Measurements from ENCODE around the gene DNM1. TPM values are rescaled to one million over a fixed set of nuclear protein-coding genes. Genes with fewer than 3 reads are reported as not detected.

Gene DNM1
- total RNA-seq, 1 donor from 2014 or later: 30.1 TPM

GRCh38 chr9:128266868-128267590 lies 63.9 kb downstream of the DNM1 start:
- no peaks in the 10 kb centered on the region for H3K9me3 ChIP-seq (ENCODE audit: low read depth)
- H3F3A ChIP-seq (ENCODE audit: low read depth): no peaks in the 10 kb centered on the region
- no peak overlapping the region for H3K4me2 ChIP-seq
- no peaks in the 10 kb centered on the region for H4K20me1 ChIP-seq (ENCODE audit: low read depth)
- Mint-ChIP-seq H3K27ac (no peak overlapping the region), H3K27me3 (ENCODE audit: insufficient read depth, low read depth) (peaks cover 2% of the 10 kb centered on the region), H3K9me3 (no peaks in the 10 kb centered on the region), H3K4me1 (no peaks in the 10 kb centered on the region), H3K36me3 (peaks cover 21% of the 10 kb centered on the region), H3K4me3 (no peak overlapping the region)
- H3K4me1 ChIP-seq: no peaks in the 10 kb centered on the region
- H2AFZ ChIP-seq (replicated peaks): no peak overlapping the region
- H3K36me3 ChIP-seq: no peaks in the 10 kb centered on the region
- H3K9ac ChIP-seq: no peak overlapping the region
- no peaks in the 10 kb centered on the region for H3K27me3 ChIP-seq
- DNase-seq (ENCODE audit: low spot score): no peak
- no peak overlapping the region for H3K4me3 ChIP-seq
- TF ChIP-seq EZH2 (IDR thresholded peaks at IDR 0.05): no peak
- TF ChIP-seq, protein P1, sequence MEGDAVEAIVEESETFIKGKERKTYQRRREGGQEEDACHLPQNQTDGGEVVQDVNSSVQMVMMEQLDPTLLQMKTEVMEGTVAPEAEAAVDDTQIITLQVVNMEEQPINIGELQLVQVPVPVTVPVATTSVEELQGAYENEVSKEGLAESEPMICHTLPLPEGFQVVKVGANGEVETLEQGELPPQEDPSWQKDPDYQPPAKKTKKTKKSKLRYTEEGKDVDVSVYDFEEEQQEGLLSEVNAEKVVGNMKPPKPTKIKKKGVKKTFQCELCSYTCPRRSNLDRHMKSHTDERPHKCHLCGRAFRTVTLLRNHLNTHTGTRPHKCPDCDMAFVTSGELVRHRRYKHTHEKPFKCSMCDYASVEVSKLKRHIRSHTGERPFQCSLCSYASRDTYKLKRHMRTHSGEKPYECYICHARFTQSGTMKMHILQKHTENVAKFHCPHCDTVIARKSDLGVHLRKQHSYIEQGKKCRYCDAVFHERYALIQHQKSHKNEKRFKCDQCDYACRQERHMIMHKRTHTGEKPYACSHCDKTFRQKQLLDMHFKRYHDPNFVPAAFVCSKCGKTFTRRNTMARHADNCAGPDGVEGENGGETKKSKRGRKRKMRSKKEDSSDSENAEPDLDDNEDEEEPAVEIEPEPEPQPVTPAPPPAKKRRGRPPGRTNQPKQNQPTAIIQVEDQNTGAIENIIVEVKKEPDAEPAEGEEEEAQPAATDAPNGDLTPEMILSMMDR (IDR thresholded peaks at IDR 0.05): no peak
- no peak for TF ChIP-seq EZH2phosphoT487 (IDR thresholded peaks at IDR 0.05)
- H3K27ac ChIP-seq: no peak overlapping the region
- H3K79me2 ChIP-seq (ENCODE audit: low read depth): no peaks in the 10 kb centered on the region

GRCh38 chr9:128271112-128271511 lies 67.9 kb downstream of the DNM1 start:
- Histone ChIP-seq H3K4me3 (no peak overlapping the region), H4K20me1 (ENCODE audit: low read depth) (peaks cover 14% of the 10 kb centered on the region), H3K27ac (no peak overlapping the region), H3F3A (ENCODE audit: low read depth) (no peaks in the 10 kb centered on the region), H3K4me1 (no peaks in the 10 kb centered on the region), H3K79me2 (ENCODE audit: low read depth) (peaks cover 13% of the 10 kb centered on the region), H2AFZ (replicated peaks) (no peak overlapping the region), H3K9ac (no peak overlapping the region), H3K36me3 (no peaks in the 10 kb centered on the region), H3K9me3 (ENCODE audit: low read depth) (no peaks in the 10 kb centered on the region), H3K4me2 (no peak overlapping the region), H3K27me3 (no peaks in the 10 kb centered on the region)
- no peak overlapping the region for H3K4me3 Mint-ChIP-seq
- no peak overlapping the region for H3K27ac Mint-ChIP-seq
- no peak for DNase-seq (ENCODE audit: low spot score)
- H3K27me3 Mint-ChIP-seq (ENCODE audit: insufficient read depth, low read depth): no peaks in the 10 kb centered on the region
- peaks cover 18% of the 10 kb centered on the region for H3K36me3 Mint-ChIP-seq
- H3K4me1 Mint-ChIP-seq: peaks cover 10% of the 10 kb centered on the region
- H3K9me3 Mint-ChIP-seq: no peaks in the 10 kb centered on the region
- TF ChIP-seq EZH2phosphoT487 (IDR thresholded peaks at IDR 0.05) (no peak), EZH2 (IDR thresholded peaks at IDR 0.05) (no peak)
- TF ChIP-seq, protein P1 (IDR thresholded peaks at IDR 0.05): no peak

GRCh38 chr9:128271512-128271911 lies 68.3 kb downstream of the DNM1 start:
- no peak for DNase-seq (ENCODE audit: low spot score)
- Histone ChIP-seq H3K36me3 (no peaks in the 10 kb centered on the region), H3K9me3 (ENCODE audit: low read depth) (no peaks in the 10 kb centered on the region), H4K20me1 (ENCODE audit: low read depth) (peaks cover 14% of the 10 kb centered on the region), H3K9ac (no peak overlapping the region), H2AFZ (replicated peaks) (no peak overlapping the region), H3F3A (ENCODE audit: low read depth) (no peaks in the 10 kb centered on the region), H3K79me2 (ENCODE audit: low read depth) (peaks cover 13% of the 10 kb centered on the region), H3K27me3 (no peaks in the 10 kb centered on the region), H3K4me3 (no peak overlapping the region), H3K4me2 (no peak overlapping the region), H3K27ac (no peak overlapping the region), H3K4me1 (no peaks in the 10 kb centered on the region)
- TF ChIP-seq EZH2phosphoT487 (IDR thresholded peaks at IDR 0.05) (no peak), EZH2 (IDR thresholded peaks at IDR 0.05) (no peak)
- TF ChIP-seq, protein P1 (IDR thresholded peaks at IDR 0.05): no peak
- Mint-ChIP-seq H3K27me3 (ENCODE audit: insufficient read depth, low read depth) (no peaks in the 10 kb centered on the region), H3K4me1 (peaks cover 10% of the 10 kb centered on the region), H3K4me3 (no peak overlapping the region), H3K9me3 (no peaks in the 10 kb centered on the region), H3K36me3 (peaks cover 18% of the 10 kb centered on the region), H3K27ac (no peak overlapping the region)

Data from neural progenitor cell (in vitro differentiated cells).